ENCODE data around the gene VDAC1. TPM values are rescaled to one million over a fixed set of nuclear protein-coding genes. Genes with fewer than 3 reads are reported as not detected.

The VDAC1 gene
- total RNA-seq, 4 donors from 2014 or later, result 122 to 166 (median 136) TPM

DNA sequence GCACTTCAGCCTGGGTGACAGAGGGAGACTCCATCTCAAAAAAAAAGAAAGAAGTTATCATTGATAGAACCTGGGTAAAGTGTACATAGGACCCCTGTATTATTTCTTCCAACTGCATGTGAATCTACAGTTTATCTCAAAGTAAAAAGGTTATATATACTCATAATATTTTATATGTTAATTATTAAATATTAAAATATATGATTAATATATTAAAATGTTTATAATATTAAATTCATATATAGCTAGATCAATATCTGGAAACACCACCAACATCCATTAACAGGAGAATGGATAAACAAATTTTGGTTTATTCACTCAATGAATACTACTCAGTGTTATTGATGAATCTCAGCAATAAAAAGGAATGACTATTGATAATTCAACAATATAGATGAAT is 56.1 kb downstream of the VDAC1 start:
- TF ChIP-seq, protein P1, sequence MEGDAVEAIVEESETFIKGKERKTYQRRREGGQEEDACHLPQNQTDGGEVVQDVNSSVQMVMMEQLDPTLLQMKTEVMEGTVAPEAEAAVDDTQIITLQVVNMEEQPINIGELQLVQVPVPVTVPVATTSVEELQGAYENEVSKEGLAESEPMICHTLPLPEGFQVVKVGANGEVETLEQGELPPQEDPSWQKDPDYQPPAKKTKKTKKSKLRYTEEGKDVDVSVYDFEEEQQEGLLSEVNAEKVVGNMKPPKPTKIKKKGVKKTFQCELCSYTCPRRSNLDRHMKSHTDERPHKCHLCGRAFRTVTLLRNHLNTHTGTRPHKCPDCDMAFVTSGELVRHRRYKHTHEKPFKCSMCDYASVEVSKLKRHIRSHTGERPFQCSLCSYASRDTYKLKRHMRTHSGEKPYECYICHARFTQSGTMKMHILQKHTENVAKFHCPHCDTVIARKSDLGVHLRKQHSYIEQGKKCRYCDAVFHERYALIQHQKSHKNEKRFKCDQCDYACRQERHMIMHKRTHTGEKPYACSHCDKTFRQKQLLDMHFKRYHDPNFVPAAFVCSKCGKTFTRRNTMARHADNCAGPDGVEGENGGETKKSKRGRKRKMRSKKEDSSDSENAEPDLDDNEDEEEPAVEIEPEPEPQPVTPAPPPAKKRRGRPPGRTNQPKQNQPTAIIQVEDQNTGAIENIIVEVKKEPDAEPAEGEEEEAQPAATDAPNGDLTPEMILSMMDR (IDR thresholded peaks at IDR 0.05), result no peak
- no peak for TF ChIP-seq POLR2A (IDR thresholded peaks at IDR 0.05)
- intact Hi-C loops (cut with DNase I), result no loop called here
- Histone ChIP-seq H3K4me1 (peaks cover 0 to 9% of the 10 kb centered on the region in 2 donors), H3K9me3 (no peaks in the 10 kb centered on the region), H3K36me3 (no peaks in the 10 kb centered on the region), H3K27me3 (no peaks in the 10 kb centered on the region), H3K27ac (no peak overlapping the region), H3K4me3 (replicated peaks in 1 of 3) (no peak overlapping the region)
- no peak for DNase-seq

- TF ChIP-seq POLR2A (IDR thresholded peaks at IDR 0.05), result no peak
- TF ChIP-seq, protein P1 (IDR thresholded peaks at IDR 0.05), result no peak
- intact Hi-C loops (cut with DNase I), result no loop called here
- Histone ChIP-seq H3K27me3 (no peaks in the 10 kb centered on the region), H3K27ac (no peak overlapping the region), H3K9me3 (no peaks in the 10 kb centered on the region), H3K4me3 (replicated peaks in 1 of 3) (no peak overlapping the region), H3K4me1 (peaks cover 0 to 20% of the 10 kb centered on the region in 2 donors), H3K36me3 (no peaks in the 10 kb centered on the region)
- WGBS, 2 donors, result 83% methylated on average over 5 of the region's 5 CpGs
- no peak for DNase-seq
These were observed 57.3 kb downstream of the VDAC1 start for GRCh38 chr5:133947431-133947841.

DNA sequence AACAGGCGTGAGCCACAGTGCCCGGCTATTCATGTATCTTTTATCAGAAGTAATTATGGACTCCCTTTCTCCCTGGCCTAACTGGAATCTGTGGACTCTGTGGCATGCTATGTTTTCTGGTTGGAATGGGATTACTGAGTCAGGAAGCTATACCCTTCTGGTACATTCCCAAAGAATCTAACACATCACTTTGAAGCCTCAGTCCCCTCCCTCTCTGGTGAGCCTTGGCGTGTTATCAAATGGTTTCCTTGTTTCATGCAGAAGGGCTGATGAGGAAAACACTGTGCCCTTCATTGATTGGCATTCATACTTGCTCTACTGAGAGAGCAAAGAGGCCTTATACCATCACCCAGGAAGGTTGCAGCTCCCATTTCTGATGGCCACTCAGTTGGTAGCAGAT is 59.2 kb downstream of the VDAC1 start:
- TF ChIP-seq POLR2A (IDR thresholded peaks at IDR 0.05), result no peak
- TF ChIP-seq, protein P1 (IDR thresholded peaks at IDR 0.05), result no peak
- WGBS, 2 donors, result 92 to 95% methylated on average over 3 of the region's 3 CpGs
- Histone ChIP-seq H3K4me1 (peaks cover 0 to 20% of the 10 kb centered on the region in 2 donors), H3K36me3 (no peaks in the 10 kb centered on the region), H3K9me3 (no peaks in the 10 kb centered on the region), H3K4me3 (replicated peaks in 1 of 3) (no peak overlapping the region), H3K27ac (no peak overlapping the region), H3K27me3 (no peaks in the 10 kb centered on the region)
- no peak for DNase-seq
- intact Hi-C loops (cut with DNase I), result no loop called here

- intact Hi-C loops (cut with DNase I), result no loop called here
- TF ChIP-seq, protein P1 (IDR thresholded peaks at IDR 0.05), result peak in 3 of 6 experiments; percentile 20 to 46 (median 35)
- no peak for TF ChIP-seq POLR2A (IDR thresholded peaks at IDR 0.05)
- H3K27ac ChIP-seq, result no peak overlapping the region
- H3K9me3 ChIP-seq, result no peaks in the 10 kb centered on the region
- DNase-seq, result peak; percentile 45 to 46
- peaks cover 0 to 20% of the 10 kb centered on the region in 2 donors for H3K4me1 ChIP-seq
- 49 to 51% methylated on average over 19 of the region's 19 CpGs for WGBS, 2 donors
- no peaks in the 10 kb centered on the region for H3K36me3 ChIP-seq
- H3K27me3 ChIP-seq, result no peaks in the 10 kb centered on the region
- H3K4me3 ChIP-seq (replicated peaks in 1 of 3), result no peak overlapping the region
These were observed 60.3 kb downstream of the VDAC1 start for GRCh38 chr5:133944263-133945185.

DNA sequence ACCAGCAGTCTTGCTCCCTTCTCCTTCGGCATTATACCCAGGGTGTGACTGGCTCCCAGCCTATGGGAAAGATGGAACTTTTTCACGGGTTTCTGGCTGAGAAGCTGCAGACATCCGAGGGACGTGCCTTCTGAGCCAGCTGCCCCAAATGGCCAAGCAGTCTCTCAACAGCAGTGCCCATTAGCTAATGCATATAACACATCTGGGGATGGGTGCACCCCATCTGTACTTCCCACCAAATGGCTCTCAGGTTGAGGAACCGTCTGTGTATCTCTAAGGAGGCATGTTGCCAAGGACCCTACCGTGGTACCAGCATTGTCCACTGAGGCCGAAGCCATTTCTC is 61.3 kb downstream of the VDAC1 start:
- no peak for DNase-seq
- 83 to 85% methylated on average over 7 of the region's 7 CpGs for WGBS, 2 donors
- intact Hi-C loops (cut with DNase I), result no loop called here

More for the DNA sequence above, 61.3 kb downstream of the VDAC1 start:
- Histone ChIP-seq H3K27me3 (no peaks in the 10 kb centered on the region), H3K27ac (no peak overlapping the region), H3K9me3 (no peaks in the 10 kb centered on the region), H3K4me1 (peaks cover 0 to 20% of the 10 kb centered on the region in 2 donors), H3K4me3 (replicated peaks in 1 of 3) (no peak overlapping the region), H3K36me3 (no peaks in the 10 kb centered on the region)
- TF ChIP-seq POLR2A (IDR thresholded peaks at IDR 0.05), result no peak
- TF ChIP-seq, protein P1 (IDR thresholded peaks at IDR 0.05), result no peak
